ENCODE data around the gene SLC1A7.

Gene SLC1A7

DNA sequence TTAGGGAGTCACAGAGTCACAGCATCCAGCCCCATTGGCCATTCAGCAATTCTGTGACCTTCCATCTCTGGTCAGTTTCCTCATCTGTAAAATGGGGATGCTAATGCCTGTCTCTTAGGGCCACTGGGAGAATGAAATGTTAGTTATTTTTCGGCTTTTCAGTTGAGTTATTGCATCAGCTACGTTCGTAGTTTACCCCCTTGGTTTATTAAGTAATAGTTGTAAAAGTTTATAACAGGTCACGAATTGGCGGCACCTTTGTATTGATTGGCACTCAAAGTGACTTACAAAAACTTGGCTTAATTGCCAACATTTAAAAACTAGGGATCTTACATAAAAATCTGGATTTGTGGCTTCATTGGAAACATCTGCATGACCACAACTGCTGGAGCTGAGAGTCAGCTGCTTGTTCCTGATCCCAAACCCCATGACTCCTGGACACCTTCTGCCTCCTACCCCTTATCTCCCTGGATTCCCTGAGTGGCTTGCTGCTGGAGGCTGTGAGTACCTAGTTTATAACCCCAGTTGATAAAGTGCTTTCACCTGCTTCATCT lies 23.0 kb upstream of the SLC1A7 start:
- no peak for DNase-seq
- in situ Hi-C loops (cut with HindIII; ENCODE audit: low pct_ligation_motif_present, low pct_unique_long_range_greater_than_20kb, low sequenced_read_pairs), result no loop called here

DNA sequence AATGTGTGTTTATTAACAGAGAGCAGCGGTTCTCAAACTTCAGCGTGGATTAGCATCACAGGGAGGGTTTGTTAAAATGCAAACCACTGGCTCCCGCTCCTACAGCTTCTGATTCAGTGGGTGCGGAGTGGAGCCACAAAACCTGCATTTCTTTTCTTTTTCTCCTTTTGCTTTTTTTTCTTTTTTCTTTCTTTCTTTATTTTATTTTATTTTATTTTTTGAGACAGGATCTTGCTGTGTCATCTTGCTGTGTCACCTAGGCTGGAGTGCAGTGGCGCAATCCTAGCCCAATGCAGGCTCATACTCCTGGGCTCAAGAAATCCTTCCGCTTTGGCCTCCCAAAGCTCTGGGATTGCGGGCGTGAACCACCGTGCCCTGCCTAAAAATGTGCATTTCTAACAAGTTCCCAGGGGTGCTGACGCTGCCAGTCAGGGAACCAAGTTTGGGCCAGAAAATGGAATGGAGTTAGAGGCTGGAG lies 20.9 kb upstream of the SLC1A7 start:
- DNase-seq, result no peak
- in situ Hi-C loops (cut with HindIII; ENCODE audit: low pct_ligation_motif_present, low pct_unique_long_range_greater_than_20kb, low sequenced_read_pairs), result no loop called here

DNA sequence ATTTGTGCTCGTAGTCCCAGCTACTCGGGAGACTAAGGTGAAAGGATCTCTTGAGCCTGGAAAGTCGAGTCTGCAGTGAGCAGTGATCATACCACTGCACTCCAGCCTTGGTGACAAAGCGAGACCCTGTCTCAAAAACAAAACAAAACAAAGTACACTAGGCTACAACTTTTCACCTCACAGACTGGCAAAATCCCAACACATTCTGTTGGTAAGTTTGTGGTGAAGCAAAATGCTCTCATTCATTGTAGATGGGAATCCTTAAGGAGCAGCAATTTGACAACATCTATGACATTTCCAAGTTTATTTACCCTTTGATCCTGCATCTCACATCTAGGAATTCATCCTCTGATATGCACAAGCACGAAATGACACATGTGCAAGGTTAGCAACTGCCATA lies 20.2 kb upstream of the SLC1A7 start:
- in situ Hi-C loops (cut with HindIII; ENCODE audit: low pct_ligation_motif_present, low pct_unique_long_range_greater_than_20kb, low sequenced_read_pairs), result no loop called here
- DNase-seq, result no peak

DNA sequence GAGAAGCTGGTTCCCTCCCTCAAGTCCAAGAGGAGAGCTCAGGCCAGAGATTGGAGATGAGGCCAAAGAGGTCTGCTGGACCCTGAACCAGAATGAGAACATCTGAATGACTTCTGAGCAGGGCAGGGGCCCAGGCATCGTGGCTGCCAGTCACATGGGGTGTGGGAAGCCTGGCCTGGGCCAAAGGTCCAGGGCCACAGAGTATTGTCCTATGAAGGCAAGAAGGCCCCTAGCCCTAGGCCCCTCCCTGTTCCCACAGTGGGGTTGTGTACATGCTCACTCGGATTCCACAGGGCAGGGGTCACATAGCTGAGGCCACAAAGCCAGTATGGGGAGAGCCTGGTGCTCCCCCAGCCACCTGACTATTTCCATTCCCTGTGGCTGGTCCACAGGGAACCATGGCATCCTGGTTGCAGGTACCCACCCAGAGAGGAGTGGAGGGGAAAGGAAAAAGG lies 18.5 kb upstream of the SLC1A7 start:
- in situ Hi-C loops (cut with HindIII; ENCODE audit: low pct_ligation_motif_present, low pct_unique_long_range_greater_than_20kb, low sequenced_read_pairs), result no loop called here

DNA sequence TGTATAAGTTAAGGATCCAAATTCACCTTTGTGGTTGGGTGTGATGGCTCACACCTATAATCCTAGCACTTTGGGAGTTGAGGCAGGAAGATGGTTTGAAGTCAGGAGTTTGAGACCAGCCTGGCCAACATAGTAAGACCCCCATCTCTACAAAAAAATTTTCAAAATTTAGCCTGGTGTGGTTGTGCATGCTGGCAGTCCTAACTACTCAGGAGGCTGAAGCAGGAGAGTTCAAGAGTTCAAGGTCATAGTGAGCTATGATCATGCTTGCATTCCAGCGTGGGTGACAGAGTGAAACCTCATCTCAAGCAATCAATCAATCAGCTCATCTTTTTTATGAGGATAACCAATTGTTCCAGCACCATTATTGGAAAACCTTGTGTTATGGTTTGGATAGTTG lies 16.5 kb upstream of the SLC1A7 start:
- in situ Hi-C loops (cut with HindIII; ENCODE audit: low pct_ligation_motif_present, low pct_unique_long_range_greater_than_20kb, low sequenced_read_pairs), result no loop called here

More for the DNA sequence above, 18.5 kb upstream of the SLC1A7 start:
- no peak for DNase-seq

DNA sequence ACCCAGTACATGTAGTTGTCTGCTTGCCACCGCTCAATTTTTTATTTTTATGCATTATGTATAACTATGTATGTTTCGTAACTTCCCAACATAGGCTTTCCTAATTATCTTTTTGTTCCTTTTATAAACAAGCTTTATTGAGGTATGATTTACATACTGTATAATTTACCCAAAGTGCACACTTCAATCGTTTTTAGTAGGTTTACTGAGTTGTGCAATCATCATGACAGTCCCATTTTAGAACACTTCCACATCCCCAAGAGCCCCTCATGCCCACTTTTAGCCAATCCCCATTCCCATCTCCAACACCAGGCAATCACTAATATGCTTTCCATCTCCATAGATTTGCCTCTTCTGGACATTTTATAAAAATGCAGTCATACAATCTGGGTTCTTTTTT lies 14.3 kb upstream of the SLC1A7 start:
- in situ Hi-C loops (cut with HindIII; ENCODE audit: low pct_ligation_motif_present, low pct_unique_long_range_greater_than_20kb, low sequenced_read_pairs), result no loop called here
- DNase-seq, result no peak

More for the DNA sequence above, 16.5 kb upstream of the SLC1A7 start:
- no peak for DNase-seq

DNA sequence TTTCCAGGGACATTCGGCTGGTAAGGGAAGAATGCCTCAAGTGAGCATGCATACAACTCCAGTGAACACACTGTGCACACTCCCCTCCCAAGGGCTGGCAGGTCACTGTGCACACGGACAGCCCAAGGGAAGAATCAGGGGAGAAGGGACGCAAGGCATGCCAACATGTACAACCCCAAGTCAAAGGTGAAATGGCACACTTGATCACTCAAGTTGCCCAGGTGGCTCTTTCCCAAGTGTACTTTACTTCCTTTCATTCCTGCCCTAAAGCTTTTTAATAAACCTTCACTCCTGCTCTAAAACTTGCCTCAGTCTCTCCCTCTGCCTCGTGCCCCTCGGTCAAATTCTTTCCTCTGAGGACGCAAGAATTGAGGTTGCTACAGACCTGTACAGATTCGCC lies 13.5 kb upstream of the SLC1A7 start:
- DNase-seq, result no peak
- in situ Hi-C loops (cut with HindIII; ENCODE audit: low pct_ligation_motif_present, low pct_unique_long_range_greater_than_20kb, low sequenced_read_pairs), result no loop called here

DNA sequence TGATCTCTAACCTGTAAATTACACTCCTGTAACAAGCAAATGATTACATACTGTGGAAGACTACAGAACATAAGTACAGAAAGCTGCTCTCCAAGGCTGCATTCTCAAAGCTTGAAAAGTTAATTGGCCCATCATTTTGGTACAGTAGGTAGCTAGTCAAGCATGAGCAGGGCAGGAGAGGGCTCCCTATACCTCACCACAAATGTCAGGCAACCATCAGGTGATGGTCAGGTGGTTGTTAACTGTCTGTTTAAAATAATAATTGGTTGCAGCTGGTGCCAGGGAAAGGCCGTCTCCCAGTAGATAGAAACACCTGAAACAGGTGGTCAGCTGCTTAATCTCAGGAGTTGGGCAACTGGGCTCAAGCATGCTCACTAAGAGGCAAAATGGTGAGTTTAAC lies 13.1 kb upstream of the SLC1A7 start:
- in situ Hi-C loops (cut with HindIII; ENCODE audit: low pct_ligation_motif_present, low pct_unique_long_range_greater_than_20kb, low sequenced_read_pairs), result no loop called here
- DNase-seq, result no peak

DNA sequence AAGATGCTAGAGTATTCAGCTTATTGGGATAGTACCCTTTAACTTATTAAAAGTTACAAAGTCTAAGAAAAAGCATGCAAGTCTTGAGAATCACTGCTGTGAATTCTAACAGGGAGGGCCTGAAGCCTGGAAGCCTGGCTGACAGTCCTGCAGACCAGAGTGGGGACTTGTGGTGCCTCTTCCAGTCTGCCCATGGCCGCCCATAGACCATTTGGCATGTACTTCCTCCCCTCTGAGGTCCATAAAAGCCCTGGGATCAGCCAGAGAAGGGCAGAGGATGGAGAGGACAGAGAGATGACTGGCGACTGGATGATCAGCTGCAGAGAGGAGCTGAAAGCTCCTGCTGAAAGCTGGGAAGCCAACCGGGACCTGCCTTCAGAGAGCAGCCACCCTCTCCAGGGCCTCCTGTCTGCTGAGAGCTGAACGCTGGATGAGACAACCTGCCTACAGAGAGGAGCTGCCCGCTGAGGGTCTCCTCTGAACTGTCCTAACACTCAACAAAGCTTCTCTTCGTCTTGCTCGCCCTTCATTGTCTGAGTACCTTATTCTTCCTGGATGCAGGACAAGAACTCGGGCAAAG lies 12.5 kb upstream of the SLC1A7 start:
- no peak for DNase-seq
- in situ Hi-C loops (cut with HindIII; ENCODE audit: low pct_ligation_motif_present, low pct_unique_long_range_greater_than_20kb, low sequenced_read_pairs), result no loop called here

DNA sequence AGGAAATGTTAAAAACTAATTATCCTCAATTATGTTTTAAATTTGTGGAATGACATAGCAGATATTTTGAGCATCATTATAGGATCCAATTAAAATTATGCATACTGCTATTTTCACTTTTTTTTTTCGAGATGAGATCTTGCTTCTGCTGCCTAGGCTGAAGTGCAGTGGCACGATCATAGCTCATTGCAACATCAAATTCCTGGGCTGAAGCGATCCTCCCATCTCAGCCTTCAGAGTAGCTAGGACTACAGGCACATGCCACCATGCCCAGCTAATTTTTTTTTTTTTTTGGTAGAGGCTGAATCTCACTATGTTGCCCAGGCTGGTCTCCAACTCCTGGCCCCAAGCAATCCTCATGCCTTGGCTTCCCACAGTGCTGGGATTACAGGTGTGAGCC lies 11.3 kb upstream of the SLC1A7 start:
- in situ Hi-C loops (cut with HindIII; ENCODE audit: low pct_ligation_motif_present, low pct_unique_long_range_greater_than_20kb, low sequenced_read_pairs), result no loop called here
- no peak for DNase-seq

DNA sequence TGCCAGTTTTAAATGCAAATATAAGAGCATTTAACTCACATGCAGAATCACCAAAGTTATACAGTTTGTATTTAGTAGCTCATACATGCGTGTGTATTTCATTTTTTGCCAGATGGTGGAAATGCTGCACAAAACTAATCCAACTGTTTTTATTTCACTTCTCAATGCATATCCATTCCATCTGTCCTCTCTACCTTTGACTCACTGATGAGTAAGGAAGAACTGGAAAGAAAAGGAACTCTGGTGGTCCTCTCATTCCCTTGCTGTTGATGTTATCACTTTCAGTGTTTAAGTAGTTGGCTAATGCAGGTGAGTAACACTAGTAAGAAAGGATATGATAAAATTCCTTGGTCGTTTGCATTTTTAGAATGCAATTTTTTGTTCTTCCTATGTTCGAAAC lies 5.7 kb upstream of the SLC1A7 start:
- no peak for DNase-seq
- in situ Hi-C loops (cut with HindIII; ENCODE audit: low pct_ligation_motif_present, low pct_unique_long_range_greater_than_20kb, low sequenced_read_pairs), result no loop called here

DNA sequence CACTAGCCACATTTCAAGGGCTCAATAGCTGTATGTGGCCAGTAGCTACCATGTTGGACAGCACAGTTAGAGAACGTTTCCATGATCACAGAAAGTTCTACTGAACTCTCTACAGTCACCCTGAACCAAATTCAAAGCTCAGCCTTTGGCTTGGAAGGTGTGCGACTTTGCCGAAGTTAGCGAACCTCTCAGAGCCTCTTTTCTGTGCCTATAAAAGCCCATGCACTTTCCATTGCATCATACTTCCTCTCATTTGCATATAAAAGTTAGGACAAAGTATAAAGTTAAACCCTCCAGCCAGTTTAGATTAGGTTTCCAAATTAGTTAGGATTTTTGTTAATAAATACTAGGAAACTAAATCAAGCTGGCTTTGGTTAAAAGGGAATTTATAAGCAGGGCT lies 4.7 kb upstream of the SLC1A7 start:
- in situ Hi-C loops (cut with HindIII; ENCODE audit: low pct_ligation_motif_present, low pct_unique_long_range_greater_than_20kb, low sequenced_read_pairs), result no loop called here
- no peak for DNase-seq

DNA sequence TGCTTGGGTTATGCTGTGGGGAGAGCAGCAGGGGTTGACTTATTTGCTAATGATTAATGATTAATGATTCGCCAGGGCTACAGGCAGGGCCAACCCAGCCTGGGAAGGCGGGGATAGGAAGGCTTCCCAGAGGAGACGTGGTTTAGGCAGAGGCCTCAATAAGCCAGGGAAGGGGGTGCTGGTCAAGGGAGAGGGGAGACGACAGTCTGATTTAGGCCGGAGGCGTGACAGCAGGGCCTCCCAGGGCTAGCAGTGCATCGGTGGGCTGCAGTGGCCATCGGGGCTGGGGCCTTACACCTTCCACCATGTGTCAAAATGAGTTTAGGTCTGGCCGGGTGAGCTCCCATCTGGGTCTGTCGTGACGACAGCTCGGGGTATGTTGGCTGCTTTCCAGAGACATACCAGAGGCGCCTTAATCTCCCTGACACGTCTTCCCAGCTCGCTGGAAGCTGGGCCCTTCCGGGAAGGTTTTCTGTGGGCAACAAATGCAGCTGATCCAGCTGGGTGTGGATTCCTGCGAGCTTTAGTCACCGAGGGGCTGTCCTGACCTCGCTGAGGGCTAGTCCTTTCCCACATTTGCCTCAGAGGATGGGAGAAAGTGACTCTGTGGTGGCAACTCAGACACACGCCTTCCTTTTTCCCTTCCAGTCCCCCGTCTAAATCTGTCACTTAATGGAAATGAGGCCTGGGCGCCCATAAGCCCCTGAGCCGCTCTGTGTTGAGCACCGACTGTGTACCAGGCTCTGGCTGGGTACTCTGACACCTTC lies 3.7 kb upstream of the SLC1A7 start:
- peak; percentile 97 for DNase-seq
- in situ Hi-C loops (cut with HindIII; ENCODE audit: low pct_ligation_motif_present, low pct_unique_long_range_greater_than_20kb, low sequenced_read_pairs), result no loop called here

DNA sequence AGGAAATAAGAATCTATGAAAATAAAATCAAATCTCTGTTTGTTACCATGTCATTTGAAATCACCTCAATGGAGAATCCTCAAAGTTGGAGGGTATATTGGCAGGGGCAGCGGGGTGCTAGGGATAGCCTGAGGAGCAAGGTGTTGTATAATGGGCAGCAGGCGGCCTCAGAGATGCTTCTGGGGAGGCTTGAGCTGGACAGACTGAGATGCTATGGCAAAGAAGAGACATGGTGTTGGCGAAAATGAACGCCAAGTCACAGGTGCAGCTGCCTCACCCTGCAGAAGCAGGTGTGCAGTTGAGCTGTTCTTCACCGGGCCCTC lies 3.1 kb upstream of the SLC1A7 start:
- no peak for DNase-seq
- in situ Hi-C loops (cut with HindIII; ENCODE audit: low pct_ligation_motif_present, low pct_unique_long_range_greater_than_20kb, low sequenced_read_pairs), result no loop called here

DNA sequence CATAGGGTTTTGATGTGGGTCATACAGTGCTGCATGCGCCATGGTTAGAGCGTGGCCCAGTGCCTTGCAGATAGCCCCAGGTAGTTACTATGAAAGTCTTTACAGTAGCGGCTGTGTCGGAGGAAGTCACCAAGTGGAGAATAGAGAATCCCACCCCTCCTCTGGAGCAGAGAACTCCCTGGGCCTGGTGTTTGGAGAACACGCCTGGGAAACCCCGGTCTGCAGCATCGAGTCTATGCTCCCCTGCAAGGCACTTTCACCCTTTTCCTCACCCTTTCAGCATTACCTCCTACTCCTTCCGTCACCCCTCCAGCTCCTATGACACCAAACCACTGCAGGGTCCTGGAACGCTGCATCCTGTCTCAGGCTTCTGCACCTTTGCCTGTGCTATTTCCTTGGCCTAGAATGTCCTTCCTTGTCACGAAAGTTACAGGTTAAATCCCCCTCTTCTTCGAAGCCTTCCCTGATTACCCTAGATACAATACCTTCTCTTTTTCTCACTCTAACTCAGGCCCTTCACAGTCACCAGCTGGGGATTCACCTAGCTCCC lies 2.7 kb upstream of the SLC1A7 start:
- in situ Hi-C loops (cut with HindIII; ENCODE audit: low pct_ligation_motif_present, low pct_unique_long_range_greater_than_20kb, low sequenced_read_pairs), result no loop called here

DNA sequence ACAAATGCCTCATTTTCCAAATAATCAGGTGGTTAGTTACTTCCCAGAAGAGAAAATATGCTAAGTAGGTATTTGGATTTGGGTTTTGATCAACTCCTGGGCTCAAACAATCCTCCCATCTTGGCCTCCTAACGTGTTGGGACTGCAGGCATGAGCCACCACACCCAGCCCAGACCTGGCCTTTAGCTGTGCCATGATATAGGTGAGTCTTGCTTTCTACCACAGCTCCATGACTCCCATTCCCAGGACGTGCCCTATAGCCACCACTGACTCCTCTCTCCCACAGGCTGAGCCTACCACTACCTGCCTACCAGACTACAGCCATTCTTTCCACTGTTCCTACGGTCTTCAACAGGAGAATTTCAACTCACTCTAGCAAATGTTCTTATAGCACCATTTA lies 1.8 kb upstream of the SLC1A7 start:
- DNase-seq, result no peak
- in situ Hi-C loops (cut with HindIII; ENCODE audit: low pct_ligation_motif_present, low pct_unique_long_range_greater_than_20kb, low sequenced_read_pairs), result no loop called here

More for the DNA sequence above, 2.7 kb upstream of the SLC1A7 start:
- DNase-seq, result no peak

DNA sequence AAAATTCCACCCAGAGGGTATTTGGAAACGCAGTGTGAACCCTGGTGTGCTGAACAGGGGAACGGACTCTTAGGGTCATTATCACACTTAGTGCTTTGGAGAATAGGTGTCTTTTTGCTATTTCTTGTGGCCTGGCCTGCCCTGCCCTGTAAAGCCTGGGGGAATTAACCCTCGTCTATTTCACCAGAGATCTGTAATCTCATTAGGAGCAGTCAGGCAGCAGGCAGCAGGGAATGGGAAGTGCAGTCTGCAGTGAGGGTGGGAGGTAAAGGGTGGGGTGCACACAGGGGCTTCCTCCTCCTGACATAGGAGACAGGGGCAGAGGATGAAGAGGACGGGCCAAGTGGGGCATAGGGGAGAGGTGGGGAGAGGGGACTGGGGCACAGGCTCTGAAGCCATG lies 1.1 kb upstream of the SLC1A7 start:
- no peak for DNase-seq
- in situ Hi-C loops (cut with HindIII; ENCODE audit: low pct_ligation_motif_present, low pct_unique_long_range_greater_than_20kb, low sequenced_read_pairs), result no loop called here

DNA sequence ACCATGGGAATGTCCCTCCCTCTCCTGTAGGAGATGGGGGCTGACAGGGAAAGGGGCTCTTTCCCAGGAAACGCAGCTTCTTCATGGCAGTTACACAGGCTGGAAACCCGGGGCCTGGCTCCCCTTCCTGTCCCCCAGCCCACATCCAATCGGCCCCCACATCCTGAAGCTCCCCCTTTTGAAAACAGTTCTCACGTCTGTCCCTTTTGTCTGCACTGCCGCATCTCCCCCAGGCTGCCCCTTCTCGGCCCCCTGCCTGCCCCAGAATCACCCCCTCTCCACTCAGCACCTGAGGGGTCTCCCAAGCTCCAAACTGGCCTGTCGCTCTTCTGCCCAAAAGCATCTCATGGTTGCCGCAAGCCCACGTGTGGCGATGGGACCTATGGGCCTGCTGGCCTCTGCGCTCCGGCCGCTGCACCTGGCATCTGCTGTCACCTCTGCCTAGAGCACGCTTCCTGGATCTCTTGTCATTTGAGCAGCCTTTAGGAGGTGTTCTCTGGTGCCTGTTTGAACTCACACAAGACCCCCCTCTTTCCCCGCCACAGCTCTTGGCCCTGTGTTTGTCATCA lies 867 bp downstream of the SLC1A7 start:
- no peak for DNase-seq
- in situ Hi-C loops (cut with HindIII; ENCODE audit: low pct_ligation_motif_present, low pct_unique_long_range_greater_than_20kb, low sequenced_read_pairs), result no loop called here

DNA sequence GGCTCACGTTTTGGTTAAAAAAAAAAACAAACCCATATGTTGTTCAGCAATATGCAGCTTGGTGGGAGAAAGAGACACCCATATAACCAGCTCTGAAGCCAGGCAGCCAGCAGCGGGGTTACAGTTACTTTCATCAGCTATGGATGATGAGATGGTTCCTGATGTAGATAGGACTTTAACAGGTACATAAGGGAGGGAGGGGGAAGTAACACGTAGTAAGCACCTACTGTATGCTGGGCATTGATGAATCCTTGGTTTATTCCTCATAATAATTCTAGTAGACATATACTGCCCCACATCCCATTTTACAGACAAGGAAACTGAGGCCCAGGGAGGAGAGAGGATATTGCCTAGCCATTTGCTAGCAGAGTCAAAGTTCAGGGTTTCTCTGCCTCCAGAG lies 2.0 kb downstream of the SLC1A7 start:
- in situ Hi-C loops (cut with HindIII; ENCODE audit: low pct_ligation_motif_present, low pct_unique_long_range_greater_than_20kb, low sequenced_read_pairs), result no loop called here
- no peak for DNase-seq
